Hematopoietic multipotent progenitor cell treated with erythropoietin and hydrocortisone succinate and interleukin-3 and kit ligand, for 17 days (in vitro differentiated cells): ENCODE results near the gene CAMK2G.
"Not testable (repeated sequence)": the region's sequence is repeated elsewhere in the genome, so short reads cannot be mapped to it uniquely, and the experiment has no call there.

ENCODE experiments used
- DNase-seq: peaks from one replicate; pipeline ENCODE4 v3.0.0-alpha.2; 2015; ENCODE audit warnings: low spot score

CAMK2G gene

GRCh38 chr10:73902351-73902750 is 28.0 kb upstream of the CAMK2G start:
- DNase-seq, result no peak

GRCh38 chr10:73901261-73901660 is 26.9 kb upstream of the CAMK2G start:
- no peak for DNase-seq

GRCh38 chr10:73900064-73900463 is 25.7 kb upstream of the CAMK2G start:
- no peak for DNase-seq

GRCh38 chr10:73899423-73899822 is 25.1 kb upstream of the CAMK2G start:
- no peak for DNase-seq

GRCh38 chr10:73898730-73899410 is 24.5 kb upstream of the CAMK2G start:
- DNase-seq, result no peak

GRCh38 chr10:73897693-73898092 is 23.3 kb upstream of the CAMK2G start:
- no peak for DNase-seq

- DNase-seq, result not testable (repeated sequence)
These were observed 21.0 kb upstream of the CAMK2G start for GRCh38 chr10:73895381-73895780.

GRCh38 chr10:73894245-73894971 is 20.1 kb upstream of the CAMK2G start:
- no peak for DNase-seq

GRCh38 chr10:73893426-73893825 is 19.1 kb upstream of the CAMK2G start:
- no peak for DNase-seq

GRCh38 chr10:73892310-73893030 is 18.1 kb upstream of the CAMK2G start:
- no peak for DNase-seq

GRCh38 chr10:73891540-73891939 is 17.2 kb upstream of the CAMK2G start:
- DNase-seq, result no peak

GRCh38 chr10:73890830-73891229 is 16.5 kb upstream of the CAMK2G start:
- DNase-seq, result not testable (repeated sequence)

GRCh38 chr10:73890261-73890660 is 15.9 kb upstream of the CAMK2G start:
- no peak for DNase-seq

GRCh38 chr10:73889416-73889815 is 15.1 kb upstream of the CAMK2G start:
- not testable (repeated sequence) for DNase-seq

- DNase-seq, result peak; percentile 20
These were observed 14.7 kb upstream of the CAMK2G start for GRCh38 chr10:73889014-73889413.

- DNase-seq, result no peak
These were observed 14.2 kb upstream of the CAMK2G start for GRCh38 chr10:73888514-73888913.

- peak; percentile 65 for DNase-seq
These were observed 13.1 kb upstream of the CAMK2G start for GRCh38 chr10:73887294-73888039.

GRCh38 chr10:73886661-73887293 is 12.4 kb upstream of the CAMK2G start:
- no peak for DNase-seq

- peak; percentile 82 for DNase-seq
These were observed 11.8 kb upstream of the CAMK2G start for GRCh38 chr10:73886085-73886529.

- DNase-seq, result no peak
These were observed 9.7 kb upstream of the CAMK2G start for GRCh38 chr10:73884017-73884416.

- no peak for DNase-seq
These were observed 7.0 kb upstream of the CAMK2G start for GRCh38 chr10:73881221-73881919.
